MCF 10A (cell line): ENCODE results near the gene CCDC188. TPM values are rescaled to one million over a fixed set of nuclear protein-coding genes. Genes with fewer than 3 reads are reported as not detected.
"Not testable (repeated sequence)": the region's sequence is repeated elsewhere in the genome, so short reads cannot be mapped to it uniquely, and the experiment has no call there.

Source experiments
- BruUV-seq: library from RNA; stranded (reverse); fragments of 400-500 nt; replicated peaks from 2 replicates; lab custom pipeline; 2021; lab: Mats Ljungman, UMichigan
- CTCF ChIA-PET: fragments of 300-600 bp; sonication (Branson Sonifier 250); formaldehyde crosslinking; extraction: SDS; loops from one replicate; lab custom pipeline; 2021; ENCODE audit warnings: antibody characterized with exemption, inconsistent platforms; lab: Yijun Ruan, JAX
- POLR2A ChIA-PET: fragments of 300-600, 350-650 bp; sonication (Branson Sonifier 250); formaldehyde crosslinking; extraction: SDS; loops from one replicate; lab custom pipeline; 2020; ENCODE audit warnings: antibody characterized with exemption, inconsistent platforms; lab: Yijun Ruan, JAX
- DNase-seq: peaks from one replicate; pipeline ENCODE4 v3.0.0-alpha.2; 2018; ENCODE audit not compliant: unreplicated experiment
- H3K27ac Mint-ChIP-seq: one replicate; pipeline ENCODE4 v1.8.0; 2022; ENCODE audit warnings: mild to moderate bottlenecking, low read depth, mixed read lengths; ENCODE audit not compliant: unreplicated experiment
- H3K27me3 Mint-ChIP-seq: one replicate; pipeline ENCODE4 v1.8.0; 2022; ENCODE audit warnings: mixed read lengths; ENCODE audit not compliant: insufficient read depth, unreplicated experiment
- H3K36me3 Mint-ChIP-seq: one replicate; pipeline ENCODE4 v1.8.0; 2022; ENCODE audit warnings: mild to moderate bottlenecking, moderate library complexity, mixed read lengths; ENCODE audit not compliant: insufficient read depth, unreplicated experiment
- H3K4me1 Mint-ChIP-seq: one replicate; pipeline ENCODE4 v1.8.0; 2022; ENCODE audit warnings: mixed read lengths; ENCODE audit not compliant: insufficient read depth, unreplicated experiment
- H3K4me3 Mint-ChIP-seq: one replicate; pipeline ENCODE4 v1.8.0; 2022; ENCODE audit warnings: mild to moderate bottlenecking, moderate library complexity, mixed read lengths; ENCODE audit not compliant: unreplicated experiment
- H3K9me3 Mint-ChIP-seq: one replicate; pipeline ENCODE4 v1.8.0; 2022; ENCODE audit warnings: mixed read lengths; ENCODE audit not compliant: unreplicated experiment
- CTCF ChIP-seq: fragments of 200-600 bp; IDR thresholded peaks from one replicate; pipeline ENCODE4 v1.8.0; 2022; ENCODE audit warnings: antibody characterized with exemption, mild to moderate bottlenecking; ENCODE audit not compliant: unreplicated experiment
- intact Hi-C: fragments of 100-400 bp; cut with micrococcal nuclease; formaldehyde crosslinking; loops from 2 replicates; pipeline ENCODE4 v1.14.1; 2022
- total RNA-seq: library from RNA; stranded (reverse); gene quantifications from 2 replicates; pipeline ENCODE4 v1.2.3, GENCODE V29; 2022

Gene CCDC188
- total RNA-seq, 1 experiment from 2014 or later, result 0.70 TPM

DNA sequence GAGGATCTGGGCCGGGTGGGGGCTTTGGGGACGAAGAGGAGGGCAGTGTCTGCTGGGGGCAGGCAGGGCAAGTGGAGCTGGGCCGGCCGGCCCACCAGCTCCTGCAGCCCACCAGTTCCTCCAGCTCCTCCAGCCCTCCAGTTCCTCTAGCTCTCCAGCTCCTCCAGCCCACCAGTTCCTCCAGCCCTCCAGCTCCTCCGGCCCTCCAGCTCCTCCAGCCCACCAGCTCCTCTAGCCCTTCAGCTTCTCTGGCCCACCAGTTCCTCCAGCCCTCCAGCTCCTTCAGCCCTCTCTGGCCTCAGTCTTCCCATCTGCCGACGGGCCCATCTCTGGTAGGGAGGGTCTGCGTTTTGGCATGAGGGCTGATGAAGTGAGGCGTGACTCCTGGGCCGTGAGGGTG is 9.2 kb upstream of the CCDC188 start:
- CTCF ChIA-PET, result interaction anchor here (1.9 kb wide), 1 partner anchor 124 kb away, joined by 8 read pairs; no protein-coding TSS in a partner anchor
- no peak for TF ChIP-seq CTCF
- H3K9me3 Mint-ChIP-seq, result no peaks in the 10 kb centered on the region

DNA sequence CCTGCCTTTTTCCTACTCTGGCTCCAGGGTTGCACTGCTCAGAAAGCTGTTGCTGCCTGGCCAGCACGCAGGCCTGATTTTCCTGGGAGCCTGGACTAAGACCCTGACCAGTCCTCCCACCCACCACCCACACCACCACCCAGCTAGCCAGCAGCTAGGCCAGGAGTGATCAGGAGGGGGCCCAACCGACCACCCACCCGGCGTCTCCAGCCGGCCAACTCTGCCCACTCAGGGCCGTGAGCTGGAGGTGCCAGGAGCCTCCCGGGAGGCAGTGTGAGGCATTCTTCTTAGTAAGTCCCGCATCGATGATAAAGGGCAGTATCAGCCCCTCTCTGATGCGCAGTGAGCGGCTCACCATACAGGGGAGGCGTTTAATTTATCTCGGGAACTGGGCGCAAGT is 8.7 kb upstream of the CCDC188 start:
- H3K27ac Mint-ChIP-seq, H3K36me3 Mint-ChIP-seq, BruUV-seq, H3K27me3 Mint-ChIP-seq, DNase-seq, H3K4me3 Mint-ChIP-seq, POLR2A ChIA-PET, H3K9me3 Mint-ChIP-seq, H3K4me1 Mint-ChIP-seq, intact Hi-C loops: not testable (repeated sequence)
- CTCF ChIA-PET, result interaction anchor here (1.3 to 1.9 kb wide), 2 partner anchors 125 to 127 kb away, joined by 3 to 8 read pairs; no protein-coding TSS in a partner anchor

More for the DNA sequence above, 9.2 kb upstream of the CCDC188 start:
- Mint-ChIP-seq H3K27me3 (no peaks in the 10 kb centered on the region), H3K4me1 (no peaks in the 10 kb centered on the region), H3K4me3 (no peak overlapping the region), H3K36me3 (no peaks in the 10 kb centered on the region), H3K27ac (no peak overlapping the region)
- intact Hi-C loops, result no loop called here
- no peak for DNase-seq
- POLR2A ChIA-PET, result no interaction called here
- BruUV-seq, result no TSS peak

- no peak for DNase-seq
- no peaks in the 10 kb centered on the region for H3K4me1 Mint-ChIP-seq
- intact Hi-C loops, result no loop called here
- ChIA-PET CTCF (interaction anchor here (1.3 to 1.9 kb wide), 2 partner anchors 125 to 127 kb away, joined by 3 to 8 read pairs; no protein-coding TSS in a partner anchor), POLR2A (no interaction called here)
- no TSS peak for BruUV-seq
- no peak overlapping the region for H3K4me3 Mint-ChIP-seq
- H3K9me3 Mint-ChIP-seq, result no peaks in the 10 kb centered on the region
- H3K27me3 Mint-ChIP-seq, result no peaks in the 10 kb centered on the region
- no peak for TF ChIP-seq CTCF
- H3K27ac Mint-ChIP-seq, result no peak overlapping the region
- no peaks in the 10 kb centered on the region for H3K36me3 Mint-ChIP-seq
Observed at GRCh38 chr22:20159076-20159475, 8.2 kb upstream of the CCDC188 start.

- H3K36me3 Mint-ChIP-seq, result no peaks in the 10 kb centered on the region
- no peak overlapping the region for H3K4me3 Mint-ChIP-seq
- no TSS peak for BruUV-seq
- ChIA-PET POLR2A (no interaction called here), CTCF (interaction anchor here (1.3 to 6.0 kb wide), 3 partner anchors 126 to 128 kb away, joined by 3 to 51 read pairs (median 8); no protein-coding TSS in a partner anchor)
- TF ChIP-seq CTCF, result no peak
- no peaks in the 10 kb centered on the region for H3K4me1 Mint-ChIP-seq
- intact Hi-C loops, result no loop called here
- no peak for DNase-seq
- no peaks in the 10 kb centered on the region for H3K9me3 Mint-ChIP-seq
- H3K27me3 Mint-ChIP-seq, result no peaks in the 10 kb centered on the region
- H3K27ac Mint-ChIP-seq, result no peak overlapping the region
Observed at GRCh38 chr22:20158391-20159036, 7.7 kb upstream of the CCDC188 start.
